ENCODE data around the gene KCNK4.

GRCh38 chr11:64275031-64275800 is 15.9 kb upstream of the KCNK4 start:
- TF ChIP-seq TAF1 (IDR thresholded peaks at IDR 0.05; ENCODE audit: borderline replicate concordance, insufficient read depth, low read length) (no peak), REST (IDR thresholded peaks at IDR 0.05; ENCODE audit: insufficient read depth in 1 of 2, low read depth in 2 of 2, low read length in 2 of 2) (no peak), POLR2AphosphoS5 (IDR thresholded peaks at IDR 0.05; ENCODE audit: low read depth, low read length) (no peak), SIN3A (IDR thresholded peaks at IDR 0.05; ENCODE audit: borderline replicate concordance, insufficient read depth, low read length) (no peak), FOXP2 (optimal IDR thresholded peaks at IDR 0.05; ENCODE audit: borderline replicate concordance, extremely low read depth, extremely low read length, insufficient read depth) (no peak)

Data from PFSK-1 (cell line).